ENCODE data around the gene BICC1. TPM values are rescaled to one million over a fixed set of nuclear protein-coding genes. Genes with fewer than 3 reads are reported as not detected.

BICC1 gene
- total and polyA plus RNA-seq, 2 of the 8 experiments (the other 6 are each of a cell fraction or from before 2014, with no cell fraction given) = 0.20 to 0.73 TPM

GRCh38 chr10:58796242-58796641 lies 283.6 kb downstream of the BICC1 start (continued):
- TF ChIP-seq ZNF274 (IDR thresholded peaks at IDR 0.05; ENCODE audit: borderline replicate concordance, extremely low read depth, low read length) (no peak), JUN (IDR thresholded peaks at IDR 0.05; ENCODE audit: low read depth, low read length) (no peak), EGR1 (IDR thresholded peaks at IDR 0.05; ENCODE audit: borderline replicate concordance, low read depth, low read length) (no peak)
